Naive thymus-derived CD8-positive, alpha-beta T cell (primary cell): ENCODE measurements around the gene CLBA1. TPM values are rescaled to one million over a fixed set of nuclear protein-coding genes. Genes with fewer than 3 reads are reported as not detected.
"Not testable (repeated sequence)": the region's sequence is repeated elsewhere in the genome, so short reads cannot be mapped to it uniquely, and the experiment has no call there.

Experiments
- ATAC-seq, 2 donors: fragments of 150-1000 bp; cut with Tn5 transposase in 1 of 2; sonication (Bioruptor Pico), chemical (Tn5 transposase) in 1 of 2; 1 replicate in 1 of 2; 2 replicates in 1 of 2; pipeline ENCODE4 v1.10.0; 2021; ENCODE audit warnings: mild to moderate bottlenecking in 2 of 2, moderate library complexity in 2 of 2
- POLR2A ChIA-PET: fragments of 350-600 bp; sonication (Branson Sonifier 250); formaldehyde crosslinking; loops from one replicate; lab custom pipeline; 2021; ENCODE audit warnings: antibody characterized with exemption; lab: Charles Lee
- DNase-seq, 10 donors: peaks; one replicate each; pipeline versions ENCODE4 v3.0.0 to v3.0.0-alpha.2; 2020 to 2022
- H3K27ac Mint-ChIP-seq, 10 donors: one replicate each; pipeline ENCODE4 v1.8.0; 2020 to 2022; ENCODE audit warnings: mild to moderate bottlenecking in 10 of 10, mixed read lengths in 10 of 10, moderate library complexity in 4 of 10, inconsistent platforms in 1 of 10
- H3K27me3 Mint-ChIP-seq, 5 donors: one replicate each; pipeline ENCODE4 v1.8.0; 2021 to 2022; ENCODE audit warnings: mixed read lengths in 5 of 5
- H3K36me3 Mint-ChIP-seq, 3 donors: one replicate each; pipeline ENCODE4 v1.8.0; 2020 to 2022; ENCODE audit warnings: mixed read lengths in 3 of 3, mild to moderate bottlenecking in 2 of 3, inconsistent platforms in 1 of 3
- H3K4me1 Mint-ChIP-seq, 4 donors: one replicate each; pipeline ENCODE4 v1.8.0; 2021 to 2022; ENCODE audit warnings: mixed read lengths in 4 of 4
- H3K4me3 Mint-ChIP-seq, 10 donors: one replicate each; pipeline ENCODE4 v1.8.0; 2020 to 2022; ENCODE audit warnings: mild to moderate bottlenecking in 10 of 10, mixed read lengths in 10 of 10, moderate library complexity in 6 of 10, inconsistent platforms in 1 of 10
- H3K9me3 Mint-ChIP-seq, 9 donors: one replicate each; pipeline ENCODE4 v1.8.0; 2020 to 2022; ENCODE audit warnings: mixed read lengths in 9 of 9, mild to moderate bottlenecking in 3 of 9, inconsistent platforms in 1 of 9, moderate library complexity in 1 of 9
- polyA plus RNA-seq, 3 donors: library from polyadenylated mRNA; unstranded; fragments of 300-500 nt; fragmentation: Illumina TruSeq; gene quantifications; one replicate each; pipeline ENCODE4 v1.2.3, GENCODE V29; 2021
- total RNA-seq, 8 experiments: library from RNA in 2 of 8; stranded (reverse) in 2 of 8; gene quantifications; one replicate each; pipeline ENCODE4 v1.2.3 and lab custom pipeline; 2021 to 2026

Gene CLBA1
- total and polyA plus RNA-seq, 5 experiments from 2014 or later = 0.67 to 2.4 (median 2.0) TPM

DNA sequence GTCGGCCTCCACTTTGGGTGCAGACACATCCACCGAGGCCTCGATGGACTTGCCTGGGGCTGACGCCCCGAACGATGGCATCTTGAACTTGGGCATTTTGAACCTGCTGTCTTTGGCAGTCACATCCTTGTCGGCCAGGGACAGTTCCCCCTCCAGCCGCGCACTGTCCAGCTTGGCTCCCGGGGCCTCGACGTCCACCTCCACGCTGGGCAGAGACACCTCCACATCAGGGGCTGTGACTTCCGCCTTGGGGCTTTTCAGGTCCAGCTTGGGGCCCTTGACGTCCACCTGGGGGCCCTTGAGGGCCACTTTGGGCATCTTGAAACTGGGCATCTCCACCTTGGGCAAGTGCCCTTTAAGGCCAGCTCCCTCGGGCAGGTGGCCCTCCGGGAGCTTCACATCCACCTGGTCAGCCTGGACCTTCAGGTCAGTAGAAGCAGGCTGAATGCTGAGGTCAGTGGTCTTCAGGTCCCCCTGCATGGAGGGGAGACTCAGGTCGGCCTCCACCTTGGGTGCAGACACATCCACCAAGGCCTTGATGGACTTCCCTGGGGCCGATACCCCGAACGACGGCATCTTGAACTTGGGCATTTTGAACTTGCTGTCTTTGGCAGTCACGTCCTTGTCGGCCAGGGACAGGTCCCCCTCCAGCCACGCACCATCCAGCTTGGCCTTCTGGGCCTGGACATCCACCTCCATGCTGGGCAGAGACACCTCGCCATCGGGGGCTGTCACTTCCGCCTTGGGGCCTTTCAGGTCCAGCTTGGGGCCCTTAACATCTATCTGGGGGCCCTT is 33.5 kb upstream of the CLBA1 start:
- peaks cover 0 to 17% (median 3%) of the 10 kb centered on the region in 5 donors for H3K27me3 Mint-ChIP-seq
- ATAC-seq, H3K36me3 Mint-ChIP-seq, H3K9me3 Mint-ChIP-seq, DNase-seq, POLR2A ChIA-PET, H3K27ac Mint-ChIP-seq, H3K4me3 Mint-ChIP-seq, H3K4me1 Mint-ChIP-seq: not testable (repeated sequence)

- POLR2A ChIA-PET = no interaction called here
- Mint-ChIP-seq H3K36me3 (no peaks in the 10 kb centered on the region), H3K27me3 (peaks cover 0 to 23% (median 9%) of the 10 kb centered on the region in 5 donors), H3K27ac (no peak overlapping the region), H3K4me1 (no peaks in the 10 kb centered on the region), H3K4me3 (no peak overlapping the region), H3K9me3 (no peaks in the 10 kb centered on the region)
- ATAC-seq (no peak), DNase-seq (no peak)
Measured at GRCh38 chr14:104953097-104953496, 32.5 kb upstream of the CLBA1 start.

GRCh38 chr14:104953896-104954656 is 31.5 kb upstream of the CLBA1 start:
- DNase-seq (no peak), ATAC-seq (no peak)
- Mint-ChIP-seq H3K4me1 (no peaks in the 10 kb centered on the region), H3K27me3 (peaks cover 3 to 25% (median 9%) of the 10 kb centered on the region in 5 donors), H3K4me3 (no peak overlapping the region), H3K27ac (no peak overlapping the region), H3K9me3 (no peaks in the 10 kb centered on the region), H3K36me3 (no peaks in the 10 kb centered on the region)
- POLR2A ChIA-PET = no interaction called here

GRCh38 chr14:104954746-104955395 is 30.7 kb upstream of the CLBA1 start:
- Mint-ChIP-seq H3K4me1 (no peaks in the 10 kb centered on the region), H3K27ac (no peak overlapping the region), H3K36me3 (no peaks in the 10 kb centered on the region), H3K9me3 (no peaks in the 10 kb centered on the region), H3K27me3 (peaks cover 3 to 25% (median 9%) of the 10 kb centered on the region in 5 donors), H3K4me3 (no peak overlapping the region)
- DNase-seq (no peak), ATAC-seq (no peak)
- POLR2A ChIA-PET = interaction anchor here (0.6 kb wide), 1 partner anchor 297 kb away, joined by 4 read pairs; no protein-coding TSS in a partner anchor

- Mint-ChIP-seq H3K4me1 (no peaks in the 10 kb centered on the region), H3K4me3 (no peak overlapping the region), H3K27ac (peak overlapping the region in 1 of 10 donors; percentile 12), H3K27me3 (peaks cover 3 to 25% (median 9%) of the 10 kb centered on the region in 5 donors), H3K9me3 (no peaks in the 10 kb centered on the region), H3K36me3 (no peaks in the 10 kb centered on the region)
- ATAC-seq (no peak), DNase-seq (no peak)
- POLR2A ChIA-PET = interaction anchor here (0.6 kb wide), 1 partner anchor 298 kb away, joined by 4 read pairs; no protein-coding TSS in a partner anchor
Measured at GRCh38 chr14:104955396-104955770, 30.2 kb upstream of the CLBA1 start.

GRCh38 chr14:104956290-104956890 is 29.2 kb upstream of the CLBA1 start:
- no peak for DNase-seq
- no peaks in the 10 kb centered on the region for H3K36me3 Mint-ChIP-seq
- no peak overlapping the region for H3K4me3 Mint-ChIP-seq
- H3K27me3 Mint-ChIP-seq = peaks cover 3 to 25% (median 9%) of the 10 kb centered on the region in 5 donors
- H3K27ac Mint-ChIP-seq = no peak overlapping the region
- no peaks in the 10 kb centered on the region for H3K9me3 Mint-ChIP-seq
- no peak for ATAC-seq
- no peaks in the 10 kb centered on the region for H3K4me1 Mint-ChIP-seq
- POLR2A ChIA-PET = no interaction called here

GRCh38 chr14:104957146-104958113 is 28.2 kb upstream of the CLBA1 start:
- DNase-seq (no peak), ATAC-seq (no peak)
- H3K9me3 Mint-ChIP-seq = no peaks in the 10 kb centered on the region
- no peaks in the 10 kb centered on the region for H3K4me1 Mint-ChIP-seq
- H3K27ac Mint-ChIP-seq = no peak overlapping the region
- H3K36me3 Mint-ChIP-seq = no peaks in the 10 kb centered on the region
- POLR2A ChIA-PET = no interaction called here
- peaks cover 3 to 25% (median 9%) of the 10 kb centered on the region in 5 donors for H3K27me3 Mint-ChIP-seq
- H3K4me3 Mint-ChIP-seq = no peak overlapping the region

- ATAC-seq (no peak), DNase-seq (no peak)
- H3K4me1 Mint-ChIP-seq = peaks cover 0 to 5% (median 0%) of the 10 kb centered on the region in 4 donors
- no peaks in the 10 kb centered on the region for H3K36me3 Mint-ChIP-seq
- no peak overlapping the region for H3K27ac Mint-ChIP-seq
- no peaks in the 10 kb centered on the region for H3K9me3 Mint-ChIP-seq
- H3K4me3 Mint-ChIP-seq = no peak overlapping the region
- POLR2A ChIA-PET = interaction anchor here (0.7 kb wide), 1 partner anchor 262 kb away, joined by 7 read pairs; no protein-coding TSS in a partner anchor
- peaks cover 2 to 34% (median 11%) of the 10 kb centered on the region in 5 donors for H3K27me3 Mint-ChIP-seq
Measured at GRCh38 chr14:104964546-104964945, 21.0 kb upstream of the CLBA1 start.

DNA sequence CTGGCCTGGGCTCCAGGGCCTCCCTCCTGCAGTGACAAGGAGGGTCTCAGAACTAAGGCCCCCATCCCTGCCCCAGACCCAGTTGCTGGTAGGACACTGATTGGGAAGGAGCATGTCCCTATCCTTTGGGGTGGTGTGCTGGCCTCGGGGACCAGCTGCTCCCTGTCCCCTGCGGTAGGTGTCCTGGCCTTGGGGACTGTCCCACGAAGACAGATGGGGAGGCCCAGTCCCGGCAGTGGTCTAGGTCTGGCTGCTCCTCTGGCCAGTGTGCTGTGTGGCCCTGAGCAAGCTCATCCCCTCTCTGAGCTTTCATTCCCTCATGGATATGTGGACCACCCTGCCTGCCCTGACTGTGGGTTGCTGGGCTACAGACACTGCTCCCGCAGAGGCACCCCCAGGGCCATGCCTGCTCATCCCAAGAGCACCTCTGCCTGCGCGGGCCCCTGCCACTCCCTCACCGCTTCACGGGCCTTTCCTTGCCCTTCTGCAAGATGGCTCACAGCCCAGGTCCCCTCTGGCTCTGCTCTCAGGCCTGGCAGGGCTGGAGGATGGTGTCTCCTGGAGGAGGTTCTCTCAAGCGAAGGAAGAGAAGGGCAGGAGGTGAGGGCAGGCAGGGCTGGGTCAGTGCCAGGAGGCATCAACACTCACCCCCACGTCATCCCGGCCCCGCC is 19.9 kb upstream of the CLBA1 start:
- POLR2A ChIA-PET = no interaction called here
- no peaks in the 10 kb centered on the region for H3K36me3 Mint-ChIP-seq
- ATAC-seq = no peak
- no peaks in the 10 kb centered on the region for H3K9me3 Mint-ChIP-seq
- H3K4me3 Mint-ChIP-seq = no peak overlapping the region
- H3K27ac Mint-ChIP-seq = no peak overlapping the region
- peaks cover 2 to 34% (median 12%) of the 10 kb centered on the region in 5 donors for H3K27me3 Mint-ChIP-seq
- DNase-seq = peak in 1 of 10 donors; percentile 1
- H3K4me1 Mint-ChIP-seq = peaks cover 0 to 5% (median 0%) of the 10 kb centered on the region in 4 donors

GRCh38 chr14:104966261-104966865 is 19.2 kb upstream of the CLBA1 start:
- H3K27ac Mint-ChIP-seq = no peak overlapping the region
- H3K27me3 Mint-ChIP-seq = peaks cover 2 to 36% (median 15%) of the 10 kb centered on the region in 5 donors
- POLR2A ChIA-PET = no interaction called here
- no peaks in the 10 kb centered on the region for H3K9me3 Mint-ChIP-seq
- ATAC-seq = no peak
- no peak overlapping the region for H3K4me3 Mint-ChIP-seq
- peaks cover 0 to 5% (median 0%) of the 10 kb centered on the region in 4 donors for H3K4me1 Mint-ChIP-seq
- no peaks in the 10 kb centered on the region for H3K36me3 Mint-ChIP-seq
- DNase-seq = peak in 1 of 10 donors; percentile 1

GRCh38 chr14:104966981-104967385 is 18.6 kb upstream of the CLBA1 start:
- POLR2A ChIA-PET = no interaction called here
- no peak for ATAC-seq
- H3K9me3 Mint-ChIP-seq = no peaks in the 10 kb centered on the region
- no peak overlapping the region for H3K27ac Mint-ChIP-seq
- peaks cover 0 to 5% (median 0%) of the 10 kb centered on the region in 4 donors for H3K4me1 Mint-ChIP-seq
- no peak for DNase-seq
- H3K4me3 Mint-ChIP-seq = no peak overlapping the region
- no peaks in the 10 kb centered on the region for H3K36me3 Mint-ChIP-seq
- peaks cover 2 to 39% (median 19%) of the 10 kb centered on the region in 5 donors for H3K27me3 Mint-ChIP-seq
